Endothelial cell of umbilical vein (primary cell): Measurements from ENCODE around the gene ARHGDIA. TPM values are rescaled to one million over a fixed set of nuclear protein-coding genes. Genes with fewer than 3 reads are reported as not detected.

Experiments used
- BruUV-seq: library from RNA; stranded (reverse); fragments of 400-500 nt; replicated peaks from 2 replicates; lab custom pipeline; 2021; lab: Mats Ljungman, UMichigan
- CTCF ChIA-PET: fragments of 300-600, 350-600 bp; sonication (Branson Sonifier 250); formaldehyde crosslinking; loops from one replicate; lab custom pipeline; 2021; ENCODE audit warnings: antibody characterized with exemption, inconsistent platforms; lab: Charles Lee
- POLR2A ChIA-PET: fragments of 300-600, 350-600 bp; sonication (Branson Sonifier 250); formaldehyde crosslinking; loops from one replicate; lab custom pipeline; 2021; ENCODE audit warnings: antibody characterized with exemption, inconsistent platforms; lab: Charles Lee
- DNase-seq: peaks from one replicate; pipeline ENCODE4 v3.0.0-alpha.2; 2011; ENCODE audit warnings: low read depth, low spot score
- FAIRE-seq: peaks from 2 replicates; lab custom pipeline; 2011; peaks lifted over from hg19 to GRCh38; lab: Jason Lieb, UNC
- H2AFZ ChIP-seq: 2 replicates; pipeline ENCODE4 v1.6.0; 2012; ENCODE audit warnings: low read depth, low read length, control low read depth, inconsistent platforms
- H3K27ac ChIP-seq: 2 replicates; pipeline ENCODE4 v1.5.1; 2011; ENCODE audit warnings: low read depth, mild to moderate bottlenecking, control low read depth, low read length, moderate library complexity; ENCODE audit not compliant: insufficient read depth
- H3K27me3 ChIP-seq, 2 experiments: 2 replicates each; pipeline versions ENCODE4 v1.6.0 to v1.6.1; 2011; ENCODE audit warnings: low read length in 2 of 2, mixed read lengths in 1 of 2; ENCODE audit not compliant: control insufficient read depth in 2 of 2, insufficient read depth in 2 of 2
- H3K36me3 ChIP-seq, 2 experiments: 2 replicates in 1 of 2; 3 replicates in 1 of 2; pipeline ENCODE4 v1.5.1; 2011; ENCODE audit warnings: low read length in 2 of 2, mild to moderate bottlenecking in 1 of 2, moderate library complexity in 1 of 2; ENCODE audit not compliant: control insufficient read depth in 2 of 2, insufficient read depth in 2 of 2; ENCODE audit errors: extremely low read depth in 1 of 2
- H3K4me1 ChIP-seq: 3 replicates; pipeline ENCODE4 v1.5.1; 2011; ENCODE audit warnings: mild to moderate bottlenecking, low read length; ENCODE audit not compliant: control insufficient read depth, insufficient read depth; ENCODE audit errors: extremely low read depth
- H3K4me2 ChIP-seq: 2 replicates; pipeline ENCODE4 v1.6.1; 2011; ENCODE audit warnings: low read length, control low read depth, mixed read lengths; ENCODE audit not compliant: insufficient read depth
- H3K4me3 ChIP-seq, 3 experiments: fragments of 200-600 bp in 1 of 3; sonication (generic), shearing (Covaris generic) in 1 of 3; replicated peaks in 1 of 3; 2 replicates each; pipeline ENCODE4 v1.5.1; 2011 to 2016; ENCODE audit warnings: control low read depth in 3 of 3, low read length in 3 of 3, mild to moderate bottlenecking in 2 of 3, inconsistent platforms in 1 of 3, low read depth in 1 of 3, moderate library complexity in 1 of 3; ENCODE audit not compliant: insufficient read depth in 1 of 3
- H3K79me2 ChIP-seq: 2 replicates; pipeline ENCODE4 v1.6.0; 2012; ENCODE audit warnings: low read length, inconsistent platforms; ENCODE audit not compliant: control insufficient read depth, insufficient read depth
- H3K9ac ChIP-seq: replicated peaks from 2 replicates; pipeline ENCODE3; 2011; ENCODE audit warnings: low read length, control low read depth; ENCODE audit not compliant: insufficient read depth; ENCODE audit errors: extremely low read depth
- H3K9me1 ChIP-seq: replicated peaks from 3 replicates; pipeline ENCODE4 v1.6.0; 2011; ENCODE audit warnings: mild to moderate bottlenecking, low read length; ENCODE audit not compliant: control insufficient read depth, insufficient read depth; ENCODE audit errors: extremely low read depth
- H3K9me3 ChIP-seq: replicated peaks from 2 replicates; pipeline ENCODE4 v1.5.1; 2012; ENCODE audit warnings: low read length, inconsistent platforms; ENCODE audit not compliant: control insufficient read depth, insufficient read depth
- H4K20me1 ChIP-seq: replicated peaks from 2 replicates; pipeline ENCODE3; 2011; ENCODE audit warnings: mild to moderate bottlenecking, low read length; ENCODE audit not compliant: control insufficient read depth, insufficient read depth; ENCODE audit errors: extremely low read depth
- CTCF ChIP-seq, 2 donors: IDR thresholded peaks; 1 replicate in 1 of 2; 2 replicates in 1 of 2; pipeline ENCODE4 v1.5.1; 2011; ENCODE audit warnings: low read length in 2 of 2, mild to moderate bottlenecking in 2 of 2, moderate library complexity in 2 of 2, control low read depth in 1 of 2, inconsistent platforms in 1 of 2, low read depth in 1 of 2; ENCODE audit not compliant: insufficient read depth in 1 of 2; ENCODE audit errors: extremely low read depth in 1 of 2
- EZH2 ChIP-seq: IDR thresholded peaks from 2 replicates; pipeline ENCODE4 v1.6.1; 2012; ENCODE audit warnings: borderline replicate concordance, low read depth, mild to moderate bottlenecking, moderate library complexity, low read length, inconsistent platforms; ENCODE audit not compliant: severe bottlenecking
- FOS ChIP-seq: IDR thresholded peaks from 2 replicates; pipeline ENCODE4 v1.6.1; 2011; ENCODE audit warnings: mild to moderate bottlenecking, low read length, moderate library complexity, borderline replicate concordance; ENCODE audit not compliant: insufficient read depth
- GATA2 ChIP-seq: IDR thresholded peaks from 2 replicates; pipeline ENCODE4 v1.7.0; 2011; ENCODE audit warnings: low read depth, mild to moderate bottlenecking, moderate library complexity, mixed read lengths, low read length; ENCODE audit not compliant: insufficient read length, insufficient read depth
- JUN ChIP-seq: IDR thresholded peaks from 2 replicates; pipeline ENCODE4 v1.6.1; 2011; ENCODE audit warnings: borderline replicate concordance, low read depth; ENCODE audit not compliant: insufficient read length, insufficient read depth
- MAX ChIP-seq: IDR thresholded peaks from 2 replicates; pipeline ENCODE4 v1.6.1; 2011; ENCODE audit not compliant: insufficient read depth, insufficient read length
- MYC ChIP-seq: IDR thresholded peaks from one replicate; pipeline ENCODE4 v1.6.1; 2011; ENCODE audit warnings: mild to moderate bottlenecking, low read depth, low read length
- POLR2A ChIP-seq: IDR thresholded peaks from 2 replicates; pipeline ENCODE4 v1.6.1; 2012; ENCODE audit warnings: low read depth, mild to moderate bottlenecking, control low read depth, low read length
- dilution Hi-C: fragments of 300-500 bp; cut with MboI; formaldehyde crosslinking; loops from one replicate; pipeline ENCODE4 v1.15.0; 2019; ENCODE audit warnings: low sequenced_read_pairs; ENCODE audit not compliant: extremely low pct_ligation_motif_present
- intact Hi-C: fragments of 100-400 bp; cut with micrococcal nuclease; formaldehyde crosslinking; loops from one replicate; pipeline ENCODE4 v1.10.0; 2022
- polyA plus RNA-seq, 4 experiments: library from polyadenylated mRNA; depleted of rRNA in 3 of 4; stranded (reverse) in 3 of 4; unstranded in 1 of 4; fragments of >200 nt; gene quantifications; 2 replicates each; pipeline versions ENCODE4 v1.2.1 to v1.2.3, GENCODE V29; 2011 to 2012; ENCODE audit warnings: missing spikeins in 1 of 4
- total RNA-seq: library from RNA; stranded (reverse); gene quantifications from 2 replicates; pipeline ENCODE4 v1.2.3, GENCODE V29; 2021

Gene ARHGDIA
- total and polyA plus RNA-seq, 2 donors (not counting 3 experiments of a cell fraction or from before 2014, with no cell fraction given): 358 to 645 TPM

GRCh38 chr17:81825841-81826466 is 45.2 kb downstream of the ARHGDIA start:
- H4K20me1 ChIP-seq: no peaks in the 10 kb centered on the region
- CTCF ChIA-PET: no interaction called here

More at GRCh38 chr17:81825841-81826466, 45.2 kb downstream of the ARHGDIA start:
- no peak overlapping the region for H2AFZ ChIP-seq
- FAIRE-seq (no peak), DNase-seq (no peak)
- no peak overlapping the region for H3K4me3 ChIP-seq
- H3K27me3 ChIP-seq: no peaks in the 10 kb centered on the region
- no peaks in the 10 kb centered on the region for H3K4me1 ChIP-seq
- no TSS peak for BruUV-seq
- POLR2A ChIA-PET: no interaction called here
- no peak overlapping the region for H3K27ac ChIP-seq
- intact Hi-C loops (no loop called here), dilution Hi-C loops (no loop called here)
- H3K9ac ChIP-seq: no peak overlapping the region
- H3K36me3 ChIP-seq: peaks cover 0 to 9% of the 10 kb centered on the region in 2 experiments
- TF ChIP-seq MAX (no peak), GATA2 (no peak), POLR2A (no peak), EZH2 (no peak), CTCF (IDR thresholded peaks at IDR 0.05; ENCODE audit: extremely low read depth in 1 of 2, insufficient read depth in 1 of 2, low read depth in 1 of 2, low read length in 2 of 2) (no peak), JUN (no peak), FOS (no peak), MYC (no peak)
- H3K9me1 ChIP-seq: no peaks in the 10 kb centered on the region
- no peak overlapping the region for H3K4me2 ChIP-seq
- H3K79me2 ChIP-seq: peaks cover 3% of the 10 kb centered on the region
- no peaks in the 10 kb centered on the region for H3K9me3 ChIP-seq
